LoVo (cell line): ENCODE results near the gene KCNT1.

Source experiments
- DNase-seq: peaks from one replicate; pipeline ENCODE4 v3.0.0-alpha.2; 2016; ENCODE audit warnings: low spot score

The KCNT1 gene

DNA sequence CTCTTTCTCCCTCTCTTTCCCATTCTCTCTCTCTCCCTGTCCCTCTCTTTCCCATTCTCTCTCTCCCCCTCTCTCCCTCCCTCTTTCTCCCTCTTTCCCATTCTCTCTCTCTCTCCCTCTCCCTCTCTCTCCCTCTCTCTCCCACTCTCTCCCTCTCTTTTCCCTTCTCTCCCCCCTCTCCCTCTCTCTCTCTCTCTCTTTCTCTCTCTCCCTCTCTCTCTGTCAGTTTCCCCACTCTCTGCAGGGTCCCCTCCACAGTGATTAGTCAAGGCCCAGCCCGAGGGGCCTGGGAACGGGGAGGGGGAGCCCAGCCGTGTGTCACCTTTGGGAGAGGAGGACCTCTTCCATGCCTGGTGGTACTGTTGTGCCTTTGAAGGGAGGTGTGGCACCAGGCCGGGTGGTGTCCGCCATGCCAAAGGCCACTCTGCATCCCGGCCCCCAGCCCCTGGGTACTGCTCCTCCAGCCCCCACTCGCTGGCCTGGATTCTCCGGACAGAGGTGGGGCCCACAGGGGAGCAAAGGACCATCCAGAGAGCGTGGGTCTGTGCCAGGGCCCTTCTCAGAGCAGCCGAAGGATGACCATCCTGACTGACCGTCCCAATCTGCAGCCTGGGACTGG lies 25.4 kb downstream of the KCNT1 start:
- DNase-seq = no peak

GRCh38 chr9:135728436-135729110 lies 26.6 kb downstream of the KCNT1 start:
- DNase-seq = no peak

- no peak for DNase-seq
These were observed 27.5 kb downstream of the KCNT1 start for GRCh38 chr9:135729480-135729879.

DNA sequence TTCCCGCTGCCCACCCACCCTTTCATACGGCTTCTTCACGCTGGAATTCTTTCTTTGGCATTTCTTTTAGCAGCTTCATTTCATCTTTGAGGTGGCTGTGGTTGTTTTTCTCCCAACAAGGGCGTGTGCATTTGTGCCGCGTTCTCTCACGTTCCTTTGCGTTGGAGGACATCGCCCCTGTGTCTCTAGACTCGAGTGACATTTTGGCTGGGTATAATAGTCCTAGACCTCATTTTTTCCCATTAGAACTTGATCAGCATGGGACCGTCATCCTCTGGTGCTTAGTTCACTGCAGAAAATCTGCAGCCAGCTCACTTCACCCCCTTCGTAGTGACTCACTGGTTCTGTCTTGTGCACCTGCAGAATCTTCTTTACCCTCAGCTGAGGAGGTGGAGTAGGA lies 29.5 kb downstream of the KCNT1 start:
- no peak for DNase-seq

DNA sequence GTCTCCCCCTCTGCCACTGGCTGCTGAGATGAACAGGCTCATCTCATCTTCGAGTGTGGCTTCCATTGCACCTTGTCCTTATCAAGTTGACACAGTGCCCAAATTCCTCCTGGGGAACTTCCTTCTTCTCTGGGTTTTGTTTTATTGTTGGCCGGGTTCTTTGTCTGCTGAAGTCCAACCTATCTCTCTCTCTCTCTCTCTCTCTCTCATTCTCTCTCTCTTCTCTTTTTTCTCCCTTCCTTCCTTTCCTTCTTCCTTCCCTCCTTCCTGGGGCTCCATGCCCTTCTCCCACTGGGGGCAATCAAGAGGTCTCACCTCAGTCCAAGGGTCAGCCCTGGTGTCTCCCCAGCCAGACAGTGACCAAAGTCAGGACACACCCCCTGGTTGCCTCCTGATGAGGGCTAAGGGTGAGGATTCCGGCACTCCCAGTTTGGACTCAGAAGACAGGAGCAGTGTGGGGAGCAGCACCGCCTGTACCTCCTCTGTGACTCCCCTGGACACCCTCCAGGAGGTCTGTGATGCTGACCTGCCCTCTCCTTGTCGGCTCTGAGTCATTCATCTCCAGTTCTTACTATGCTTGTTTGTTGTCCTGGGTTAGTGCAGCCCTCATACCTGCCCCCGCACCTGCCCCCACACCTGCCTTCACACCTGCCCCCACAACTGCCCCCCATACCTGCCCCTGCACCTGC lies 30.7 kb downstream of the KCNT1 start:
- DNase-seq = peak; percentile 12

GRCh38 chr9:135734616-135735144 lies 32.7 kb downstream of the KCNT1 start:
- DNase-seq = no peak

- DNase-seq = no peak
These were observed 34.4 kb downstream of the KCNT1 start for GRCh38 chr9:135736272-135736978.

GRCh38 chr9:135736979-135737839 lies 35.2 kb downstream of the KCNT1 start:
- DNase-seq = no peak

- DNase-seq = no peak
These were observed 36.0 kb downstream of the KCNT1 start for GRCh38 chr9:135737840-135738521.

DNA sequence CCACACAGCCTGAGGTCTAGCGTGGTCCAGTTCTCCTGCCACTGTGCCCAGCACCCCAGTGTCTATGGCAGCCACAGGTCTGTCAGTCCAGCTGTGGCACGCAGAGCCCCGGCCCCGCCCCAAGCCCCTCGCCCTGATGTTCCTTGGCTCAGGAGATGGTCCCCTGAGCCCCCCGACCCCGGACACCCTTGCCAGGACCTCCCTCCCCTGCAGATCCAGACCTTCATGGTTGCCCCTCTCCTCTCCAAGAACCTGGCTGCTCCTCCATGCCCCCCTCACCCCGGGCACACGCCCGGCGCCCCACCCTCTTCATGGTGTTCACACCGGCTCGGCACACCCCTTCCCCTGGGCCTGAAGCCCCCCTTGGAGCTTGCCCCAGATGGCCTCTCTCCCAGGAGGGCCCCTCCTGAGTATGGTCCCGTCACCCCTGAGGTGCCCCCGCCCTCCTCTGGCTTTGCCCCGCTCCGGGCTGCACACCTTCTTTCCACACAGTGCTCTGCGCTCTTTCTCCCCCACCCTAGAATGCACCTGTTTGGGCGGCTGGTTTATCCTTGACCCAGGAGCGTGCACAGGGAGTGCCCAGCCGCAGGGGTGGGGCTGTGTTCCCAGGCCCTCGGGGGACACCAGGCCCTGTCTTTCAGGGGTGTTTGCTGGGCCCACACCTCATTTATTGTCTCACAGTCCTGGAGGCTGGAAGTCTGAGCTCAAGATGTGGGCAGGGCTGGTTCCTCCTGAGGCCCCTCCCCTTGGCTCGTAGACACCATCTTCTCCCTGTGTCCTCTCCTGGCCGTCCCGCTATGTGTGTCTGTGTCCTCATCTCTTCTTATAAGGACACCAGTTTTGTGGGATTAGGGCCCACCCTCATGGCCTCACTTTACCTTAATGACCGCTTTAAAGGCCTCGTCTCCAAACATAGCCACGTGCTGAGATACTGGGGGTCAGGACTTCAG lies 37.6 kb downstream of the KCNT1 start:
- no peak for DNase-seq

- DNase-seq = no peak
These were observed 39.6 kb downstream of the KCNT1 start for GRCh38 chr9:135741276-135742219.

GRCh38 chr9:135743021-135743420 lies 41.0 kb downstream of the KCNT1 start:
- no peak for DNase-seq

GRCh38 chr9:135743546-135744332 lies 41.8 kb downstream of the KCNT1 start:
- no peak for DNase-seq

- DNase-seq = no peak
These were observed 42.5 kb downstream of the KCNT1 start for GRCh38 chr9:135744333-135745070.

DNA sequence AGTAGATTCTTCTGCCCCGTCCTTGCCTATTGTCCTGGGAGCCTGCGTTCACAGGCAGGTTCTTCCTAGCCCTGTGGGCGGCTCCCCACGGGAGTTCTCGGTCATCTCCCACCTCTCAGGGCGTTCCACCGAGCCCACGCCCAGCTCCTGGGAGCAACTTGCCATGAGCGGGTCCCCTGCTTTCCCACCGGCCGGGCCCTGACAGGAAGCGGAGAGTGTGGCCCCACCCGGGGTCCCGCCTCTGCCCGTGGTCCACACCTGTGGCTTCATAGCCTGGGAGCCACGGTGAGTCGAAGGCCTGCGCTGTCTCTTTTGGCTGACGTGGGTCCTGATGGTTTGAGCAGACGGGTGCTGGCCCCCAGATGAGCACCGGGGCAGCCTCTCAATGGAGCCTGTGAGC lies 43.2 kb downstream of the KCNT1 start:
- DNase-seq = no peak

DNA sequence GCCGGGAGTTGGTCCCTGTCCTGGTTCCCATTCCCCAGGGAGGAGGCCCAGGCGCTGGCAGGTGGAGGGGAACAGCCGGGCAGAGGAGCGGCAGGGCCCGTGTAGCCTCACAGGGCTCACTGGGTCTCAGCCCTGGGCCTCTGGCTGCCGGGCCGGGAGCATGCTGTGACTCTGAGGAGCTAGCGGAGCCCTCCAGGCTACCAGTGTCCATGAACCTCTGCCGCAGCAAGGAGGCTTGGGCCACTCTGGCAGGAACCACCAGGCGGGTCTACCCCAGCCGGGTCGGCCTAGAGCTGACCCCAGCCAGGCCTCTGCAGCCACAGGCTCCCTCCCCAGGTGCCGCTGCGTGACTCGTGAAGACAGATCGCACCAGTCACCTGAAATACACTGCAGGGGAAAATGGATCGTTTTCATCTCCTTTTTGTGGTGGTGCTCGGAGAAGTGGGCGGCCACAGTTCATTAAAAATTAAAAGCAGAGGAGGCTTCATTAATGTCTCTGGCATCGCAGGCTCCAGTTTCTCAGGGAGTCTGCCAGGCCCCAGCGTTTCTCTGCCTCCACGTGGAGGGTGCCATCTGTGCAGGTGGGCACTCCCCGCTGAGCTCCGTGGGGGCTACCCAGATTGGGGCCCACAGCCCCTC lies 43.8 kb downstream of the KCNT1 start:
- DNase-seq = no peak

- DNase-seq = no peak
These were observed 44.6 kb downstream of the KCNT1 start for GRCh38 chr9:135746565-135746964.
